Cerebellar nuclear complex (tissue), 1 donor: ENCODE results near the gene ABCC1.

Experiments used
- DNase-seq, 2 experiments: peaks; one replicate each; lab custom pipeline; 2025; lab: John Stamatoyannopoulos, UW

Gene ABCC1

GRCh38 chr16:15993541-15993940, 44.1 kb downstream of the ABCC1 start:
- DNase-seq: no peak

- no peak for DNase-seq
Measured at GRCh38 chr16:15993946-15994665, 44.7 kb downstream of the ABCC1 start.

- no peak for DNase-seq
Measured at GRCh38 chr16:15996432-15997109, 47.2 kb downstream of the ABCC1 start.

GRCh38 chr16:16000685-16001084, 51.3 kb downstream of the ABCC1 start:
- DNase-seq: no peak

- no peak for DNase-seq
Measured at GRCh38 chr16:16001596-16002255, 52.3 kb downstream of the ABCC1 start.

GRCh38 chr16:16003719-16004313, 54.4 kb downstream of the ABCC1 start:
- no peak for DNase-seq

- DNase-seq: no peak
Measured at GRCh38 chr16:16004314-16004749, 54.9 kb downstream of the ABCC1 start.

- DNase-seq: no peak
Measured at GRCh38 chr16:16005721-16006120, 56.3 kb downstream of the ABCC1 start.

GRCh38 chr16:16006650-16007049, 57.2 kb downstream of the ABCC1 start:
- no peak for DNase-seq

- DNase-seq: no peak
Measured at GRCh38 chr16:16007743-16008111, 58.3 kb downstream of the ABCC1 start.

GRCh38 chr16:16008666-16009065, 59.2 kb downstream of the ABCC1 start:
- no peak for DNase-seq

- DNase-seq: no peak
Measured at GRCh38 chr16:16009401-16009800, 60.0 kb downstream of the ABCC1 start.

- DNase-seq: no peak
Measured at GRCh38 chr16:16010194-16010593, 60.8 kb downstream of the ABCC1 start.

GRCh38 chr16:16012144-16012543, 62.7 kb downstream of the ABCC1 start:
- no peak for DNase-seq

- DNase-seq: no peak
Measured at GRCh38 chr16:16013812-16014211, 64.4 kb downstream of the ABCC1 start.

- no peak for DNase-seq
Measured at GRCh38 chr16:16014329-16015224, 65.2 kb downstream of the ABCC1 start.

- no peak for DNase-seq
Measured at GRCh38 chr16:16015849-16016248, 66.4 kb downstream of the ABCC1 start.

- DNase-seq: no peak
Measured at GRCh38 chr16:16016388-16016964, 67.1 kb downstream of the ABCC1 start.

GRCh38 chr16:16017812-16018211, 68.4 kb downstream of the ABCC1 start:
- no peak for DNase-seq

- no peak for DNase-seq
Measured at GRCh38 chr16:16018705-16019104, 69.3 kb downstream of the ABCC1 start.

- DNase-seq: no peak
Measured at GRCh38 chr16:16019488-16019887, 70.1 kb downstream of the ABCC1 start.
